GM21423 (cell line): ENCODE data around the gene SPOCK1.
A peak's percentile ranks its signal among the peaks of the same experiment; 100 is the strongest.
"Not testable (repeated sequence)": the region's sequence is repeated elsewhere in the genome, so short reads cannot be mapped to it uniquely, and the experiment has no call there.

ENCODE experiments used
- ATAC-seq: cut with Tn5 transposase; IDR thresholded peaks from one replicate; pipeline ENCODE4 v1.9.1; 2021; ENCODE audit warnings: mild to moderate bottlenecking, moderate library complexity; ENCODE audit not compliant: unreplicated experiment

SPOCK1 gene

DNA sequence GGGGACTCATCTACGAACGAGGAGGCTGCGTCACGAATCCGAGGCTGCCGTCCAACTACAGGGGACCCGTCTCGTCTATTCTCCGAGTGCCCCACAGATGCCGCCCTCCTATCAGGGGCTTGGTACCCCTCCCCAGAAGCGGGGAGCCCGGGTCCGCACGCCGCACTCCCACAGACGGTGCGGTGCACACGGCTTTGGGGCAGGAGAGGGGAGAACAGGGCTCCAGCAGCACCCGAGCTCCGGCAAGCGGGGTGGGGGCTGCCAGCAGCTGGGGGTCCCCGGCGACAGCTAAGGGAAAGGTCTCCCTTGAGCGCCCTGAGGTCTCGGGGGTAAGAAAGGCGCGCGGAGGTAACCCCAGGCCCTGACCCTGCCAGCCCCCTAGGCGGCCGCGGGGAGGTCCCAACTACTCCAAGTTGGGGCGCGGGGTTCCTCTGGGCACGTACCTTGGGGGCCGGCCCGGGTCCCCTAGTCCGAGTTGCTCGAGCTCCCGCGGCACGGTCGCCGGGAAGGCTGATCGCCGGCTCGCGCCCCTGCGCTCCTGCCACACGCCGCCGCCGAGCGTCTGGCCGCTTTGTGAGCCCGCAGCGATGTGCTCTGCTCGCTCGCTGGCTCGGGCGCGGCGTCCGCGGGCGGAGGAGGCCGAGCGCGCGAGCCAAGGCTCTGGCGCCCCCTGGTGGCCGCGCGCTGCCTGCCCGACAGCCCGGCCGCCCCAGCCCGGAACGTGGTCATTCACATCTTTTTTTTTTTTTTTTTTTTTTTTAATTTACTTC lies at the start of gene SPOCK1:
TSS of gene SPOCK1 (minus strand) at position 591 of the 770 bp plus-strand sequence.
- peak; percentile 94 for ATAC-seq

DNA sequence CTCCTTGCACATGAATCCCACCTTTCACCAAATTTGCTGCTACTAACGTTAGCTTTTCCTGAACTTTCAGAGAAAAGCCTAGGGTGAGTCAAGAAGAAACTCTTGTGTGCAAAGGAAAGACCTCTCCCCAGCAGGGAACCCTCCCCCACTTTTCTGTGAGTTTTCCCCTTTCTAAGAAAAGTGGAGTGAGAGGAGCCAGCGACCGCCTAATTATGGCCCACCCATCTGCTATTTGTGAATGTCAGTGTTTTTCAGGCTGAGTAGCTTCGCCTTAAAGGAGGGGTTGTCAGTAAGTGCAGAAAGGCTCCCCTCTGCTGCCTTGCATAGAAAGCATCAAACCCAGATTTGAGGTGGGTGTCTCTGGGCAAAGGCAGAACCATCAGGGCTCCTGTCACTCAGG lies 46.8 kb upstream of the SPOCK1 start:
- ATAC-seq: no peak

DNA sequence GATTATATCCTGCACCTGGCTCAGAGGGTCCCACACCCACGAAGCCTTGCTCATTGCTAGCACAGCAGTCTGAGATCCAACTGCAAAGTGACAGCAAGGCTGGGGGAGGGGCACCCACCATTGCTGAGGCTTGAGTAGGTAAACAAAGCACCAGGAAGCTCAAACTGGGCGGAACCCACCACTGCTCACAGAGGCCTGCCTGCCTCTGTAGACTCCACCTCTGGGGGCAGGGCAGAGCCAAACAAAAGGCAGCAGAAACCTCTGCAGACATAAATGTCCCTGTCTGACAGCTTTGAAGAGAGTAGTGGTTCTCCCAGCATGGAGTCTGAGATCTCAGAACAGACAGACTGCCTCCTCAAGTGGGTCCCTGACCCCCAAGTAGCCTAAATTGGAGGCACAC lies 36.3 kb upstream of the SPOCK1 start:
- ATAC-seq: not testable (repeated sequence)

DNA sequence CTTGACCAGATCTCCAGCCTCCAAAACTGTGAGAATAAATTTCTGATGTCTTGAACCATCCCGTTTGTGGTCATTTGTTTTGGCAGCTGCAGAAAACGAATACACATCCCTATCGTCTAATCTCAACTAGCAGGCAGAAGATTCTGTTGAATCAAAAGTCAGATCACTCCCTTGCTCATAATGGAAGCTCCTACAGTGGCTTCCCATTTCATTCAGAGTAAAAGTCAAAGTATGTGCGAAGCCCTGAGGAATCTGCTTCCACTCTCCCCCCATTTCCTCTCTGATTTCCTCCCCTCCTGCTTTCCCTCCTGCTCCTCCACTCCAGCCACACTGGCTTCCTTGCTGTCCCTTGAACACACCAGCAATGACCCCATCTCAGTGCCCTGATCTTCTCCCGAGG lies 34.8 kb upstream of the SPOCK1 start:
- no peak for ATAC-seq

DNA sequence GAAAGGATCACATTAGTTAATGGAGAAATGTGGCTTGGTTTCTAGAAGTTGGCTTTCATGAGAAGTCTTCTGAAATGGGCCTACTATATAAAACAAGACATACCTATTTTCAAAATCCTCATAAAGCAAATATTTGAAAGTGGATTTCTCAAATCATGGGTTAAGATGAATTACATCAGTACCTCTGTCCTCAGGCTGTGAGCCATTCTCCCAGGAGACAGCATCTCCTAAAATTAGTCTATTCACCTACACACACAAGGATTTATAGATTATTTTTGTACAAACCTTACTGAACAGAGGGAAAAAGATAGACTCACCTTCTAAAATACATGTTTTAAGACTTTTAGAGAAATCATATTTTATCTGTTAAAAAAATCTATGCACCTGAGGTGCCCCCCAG lies 32.1 kb upstream of the SPOCK1 start:
- no peak for ATAC-seq

DNA sequence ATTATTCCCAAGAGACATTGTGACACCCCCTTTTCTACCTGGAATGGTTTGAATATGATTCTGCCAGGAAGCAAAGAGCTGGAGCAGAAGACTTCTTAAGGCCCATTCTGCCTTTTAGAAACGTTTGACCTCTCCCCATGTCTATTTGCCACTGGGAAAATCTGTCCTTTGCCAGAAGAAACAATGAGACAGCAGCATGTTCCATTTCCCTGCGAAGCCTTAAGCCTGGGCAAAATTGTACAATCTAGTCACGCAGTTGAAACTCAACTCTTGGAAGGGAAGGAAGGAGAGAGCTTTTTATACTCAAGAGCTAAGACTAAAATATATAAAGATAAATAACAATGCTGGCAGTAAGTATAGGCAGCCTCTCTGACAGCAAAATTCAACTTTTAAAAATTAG lies 22.1 kb upstream of the SPOCK1 start:
- ATAC-seq: no peak

DNA sequence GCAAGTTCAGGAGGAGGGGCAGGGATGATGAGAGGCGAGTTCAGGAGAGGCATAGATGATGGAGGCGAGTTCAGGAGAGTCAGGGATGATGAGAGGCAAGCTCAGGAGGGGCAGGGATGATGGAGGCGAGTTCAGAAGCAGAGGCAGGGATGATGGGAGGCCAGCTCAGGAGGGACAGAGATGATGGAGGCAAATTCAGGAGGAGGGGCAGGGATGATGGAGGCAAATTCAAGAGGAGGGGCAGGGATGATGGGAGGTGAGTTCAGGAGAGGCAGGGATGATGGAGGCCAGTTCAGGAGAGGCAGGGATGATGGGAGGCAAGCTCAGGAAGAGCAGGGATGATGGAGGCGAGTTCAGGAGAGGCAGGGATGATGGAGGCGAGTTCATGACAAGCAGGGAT lies 17.8 kb upstream of the SPOCK1 start:
- ATAC-seq: no peak

DNA sequence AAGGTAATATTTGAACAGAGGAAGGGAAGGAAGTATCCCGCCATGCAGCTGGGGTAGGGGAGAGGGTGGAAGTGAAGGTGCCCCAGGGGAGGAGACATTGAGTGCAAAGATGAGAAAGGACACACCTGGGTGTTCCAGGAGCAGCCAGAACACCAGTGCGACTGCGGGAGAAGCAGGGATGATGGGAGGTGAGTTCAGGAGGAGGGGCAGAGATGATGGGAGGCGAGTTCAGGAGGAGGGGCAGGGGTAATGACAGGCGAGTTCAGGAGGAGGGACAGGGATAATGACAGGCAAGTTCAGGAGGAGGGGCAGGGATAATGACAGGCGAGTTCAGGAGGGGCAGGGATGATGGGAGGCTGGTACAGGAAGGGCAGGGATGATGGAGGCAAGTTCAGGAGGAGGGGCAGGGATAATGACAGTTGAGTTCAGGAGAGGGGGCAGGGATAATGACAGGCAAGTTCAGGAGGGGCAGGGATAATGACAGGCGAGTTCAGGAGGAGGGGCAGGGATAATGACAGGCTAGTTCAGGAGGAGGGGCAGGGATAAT lies 17.2 kb upstream of the SPOCK1 start:
- ATAC-seq: no peak

DNA sequence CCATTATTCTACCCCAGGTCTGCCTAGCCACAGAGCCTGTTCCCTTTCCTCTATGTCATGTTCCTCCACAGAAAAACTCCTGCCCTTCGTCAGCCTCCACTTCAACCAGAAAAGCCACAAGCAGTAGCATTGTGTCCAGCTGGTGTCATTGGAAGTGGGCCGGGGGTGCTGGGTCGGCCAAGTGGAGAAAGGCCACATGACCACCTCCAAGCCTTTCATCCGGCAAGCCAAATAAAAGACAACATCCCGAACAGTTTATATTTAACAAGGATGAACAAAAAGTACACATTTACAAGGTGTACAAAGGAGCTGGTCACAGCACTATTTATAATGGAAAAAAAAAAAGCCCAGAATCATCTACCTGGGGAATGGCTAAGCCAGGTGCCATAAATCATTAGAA lies 16.1 kb upstream of the SPOCK1 start:
- ATAC-seq: no peak

DNA sequence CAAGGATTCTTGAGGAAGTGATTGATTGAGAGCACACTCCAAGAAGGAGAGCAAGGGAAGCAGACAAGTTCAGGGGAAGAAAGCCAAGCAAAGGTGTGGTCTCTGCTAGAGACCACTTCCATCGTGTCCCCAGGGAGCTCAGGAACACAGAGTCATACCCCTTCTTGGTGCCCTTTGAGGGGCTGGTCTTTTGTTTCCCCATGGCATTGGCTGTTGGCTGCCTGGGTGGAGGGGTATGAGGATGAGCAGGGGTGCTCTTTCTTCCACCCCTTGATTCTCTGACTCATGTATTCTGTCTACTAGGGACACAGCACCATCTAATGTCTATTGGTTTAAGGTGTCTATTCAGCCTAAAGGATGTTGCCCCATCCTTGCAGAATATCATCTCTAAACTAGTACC lies 11.5 kb upstream of the SPOCK1 start:
- ATAC-seq: no peak

DNA sequence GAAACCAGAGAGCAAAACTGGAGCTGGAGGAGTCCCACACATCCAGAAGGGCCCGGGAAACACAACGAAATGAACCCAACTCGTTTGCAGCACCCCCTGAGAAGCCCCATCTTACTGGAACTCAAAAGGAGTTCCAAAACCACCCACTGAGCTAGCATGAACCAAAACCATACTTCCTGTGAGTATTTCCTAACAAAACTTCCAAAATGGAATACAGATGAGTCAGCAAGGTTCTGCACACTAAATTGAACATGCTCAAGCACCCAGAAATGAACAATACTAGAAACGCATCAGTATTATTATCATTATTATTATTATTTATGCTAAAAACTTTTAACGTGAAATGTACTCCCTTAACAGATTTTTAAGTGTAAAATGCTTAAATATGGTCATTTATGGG lies 8.0 kb upstream of the SPOCK1 start:
- no peak for ATAC-seq

DNA sequence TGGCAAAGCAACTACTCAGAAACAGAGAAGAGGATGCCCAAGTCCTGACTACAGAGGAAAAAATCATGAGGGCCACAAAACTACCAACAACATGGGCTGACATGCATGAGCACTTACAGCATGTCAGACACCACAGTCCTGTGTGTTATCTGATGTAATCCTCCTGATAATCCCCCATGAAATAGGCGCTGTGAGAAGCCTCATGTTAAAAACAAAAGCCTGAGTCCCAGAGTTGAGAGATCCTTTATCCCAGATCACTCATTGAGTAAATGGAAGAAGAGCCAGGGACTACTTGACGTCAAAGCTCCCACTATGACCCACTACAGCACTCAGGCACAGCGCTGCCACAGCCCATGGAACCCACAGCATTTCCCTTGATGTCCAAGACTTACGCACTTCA lies 7.2 kb upstream of the SPOCK1 start:
- no peak for ATAC-seq

DNA sequence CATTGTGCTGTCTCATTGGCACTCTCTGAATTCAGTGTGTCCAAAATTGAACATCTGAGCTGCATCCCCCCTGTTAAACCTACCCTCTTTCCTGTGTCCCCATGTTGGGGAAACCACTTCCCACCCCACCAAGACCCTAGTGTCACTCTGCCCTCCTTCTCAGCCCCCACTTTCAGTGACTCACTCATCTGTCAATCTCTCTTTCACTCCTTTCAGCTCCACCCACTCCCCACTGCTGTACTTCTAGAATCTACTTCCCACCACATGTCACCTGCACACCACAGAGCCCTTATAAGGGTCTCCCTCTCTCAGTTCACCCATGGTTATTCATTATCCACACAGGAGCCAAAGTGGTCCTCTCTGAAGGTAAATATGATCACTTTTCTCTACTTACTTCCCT lies 5.8 kb upstream of the SPOCK1 start:
- ATAC-seq: no peak

DNA sequence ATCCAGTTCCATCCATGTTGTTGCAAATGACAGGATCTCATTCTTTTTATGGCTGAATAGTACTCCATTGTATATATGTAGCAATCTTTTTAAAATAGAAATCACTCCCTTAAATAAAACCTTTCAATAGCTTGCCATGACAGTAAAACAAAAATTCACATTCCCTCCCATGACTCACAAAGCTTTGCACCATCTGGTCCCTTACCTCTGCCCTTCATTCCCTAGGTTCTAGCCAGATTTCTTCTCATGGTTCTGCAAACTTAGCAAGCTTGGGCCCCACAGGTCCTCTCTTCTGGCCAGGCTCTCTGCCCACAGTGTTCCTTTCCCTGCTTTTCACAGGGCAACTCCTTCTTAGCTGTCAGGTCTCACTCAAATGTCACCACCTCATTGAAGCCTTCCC lies 4.3 kb upstream of the SPOCK1 start:
- ATAC-seq: no peak

DNA sequence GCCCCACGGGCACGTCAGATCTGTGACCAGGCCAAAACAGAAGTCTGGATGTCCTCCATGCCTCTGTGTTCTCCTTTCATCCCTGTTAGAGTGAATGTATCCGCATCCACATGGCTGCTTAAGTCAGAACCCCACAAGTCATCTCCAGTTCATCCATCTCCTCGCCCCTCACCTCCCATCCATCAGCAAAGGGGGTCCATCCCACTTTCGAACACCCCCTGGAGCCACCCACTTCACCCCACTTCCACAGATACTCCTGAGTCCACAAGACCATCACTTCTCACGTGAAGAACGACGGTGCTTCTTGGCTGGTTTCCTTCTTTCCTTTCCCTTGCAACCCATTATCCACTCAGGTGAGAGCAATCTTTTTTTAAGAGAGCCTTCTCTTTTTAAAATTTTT lies 3.5 kb upstream of the SPOCK1 start:
- no peak for ATAC-seq

DNA sequence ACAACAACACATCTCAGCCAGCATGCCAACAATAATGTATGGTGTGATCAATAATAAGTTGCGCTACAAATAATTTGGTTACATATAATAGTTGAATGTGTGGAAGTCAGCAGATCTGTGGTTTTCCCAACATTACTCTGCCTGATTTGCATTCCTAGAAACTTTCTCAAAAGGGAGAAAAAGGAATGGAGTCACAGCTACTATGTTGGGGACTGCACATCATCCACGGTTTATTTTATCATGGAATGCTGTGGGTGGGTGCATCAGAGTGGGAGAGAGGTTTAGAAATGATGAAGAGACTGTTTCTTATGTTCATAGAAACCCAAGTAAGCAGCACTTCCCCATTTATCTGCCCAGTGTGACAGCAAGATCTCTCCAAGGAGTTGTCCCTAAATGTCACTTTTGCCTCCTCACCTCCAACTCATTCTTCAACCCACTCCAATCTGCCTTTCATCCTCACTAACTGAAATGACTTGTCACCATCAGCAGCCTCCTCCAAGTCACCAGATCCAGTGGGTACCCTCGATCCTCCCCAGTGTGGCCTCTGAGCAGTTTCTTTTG lies 2.8 kb upstream of the SPOCK1 start:
- ATAC-seq: no peak

DNA sequence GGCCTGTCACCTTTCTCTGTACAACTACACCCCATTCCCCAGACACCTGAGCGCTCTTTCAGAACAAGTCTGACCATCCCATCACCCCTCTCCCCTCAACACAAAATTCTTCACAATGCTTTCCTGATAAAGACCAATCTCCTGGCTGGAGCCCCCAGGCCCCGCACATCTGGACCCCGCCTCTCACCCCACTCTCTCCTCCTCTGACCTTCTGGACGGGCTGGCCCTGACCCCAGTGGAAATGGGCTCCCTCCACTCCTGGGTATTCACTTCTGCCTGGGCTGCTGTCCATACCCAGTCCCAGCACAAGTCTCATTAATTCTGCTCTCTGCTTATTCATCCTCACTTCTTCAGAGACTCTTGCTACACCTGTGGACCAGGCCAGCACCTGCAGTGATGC lies 2.1 kb upstream of the SPOCK1 start:
- no peak for ATAC-seq

DNA sequence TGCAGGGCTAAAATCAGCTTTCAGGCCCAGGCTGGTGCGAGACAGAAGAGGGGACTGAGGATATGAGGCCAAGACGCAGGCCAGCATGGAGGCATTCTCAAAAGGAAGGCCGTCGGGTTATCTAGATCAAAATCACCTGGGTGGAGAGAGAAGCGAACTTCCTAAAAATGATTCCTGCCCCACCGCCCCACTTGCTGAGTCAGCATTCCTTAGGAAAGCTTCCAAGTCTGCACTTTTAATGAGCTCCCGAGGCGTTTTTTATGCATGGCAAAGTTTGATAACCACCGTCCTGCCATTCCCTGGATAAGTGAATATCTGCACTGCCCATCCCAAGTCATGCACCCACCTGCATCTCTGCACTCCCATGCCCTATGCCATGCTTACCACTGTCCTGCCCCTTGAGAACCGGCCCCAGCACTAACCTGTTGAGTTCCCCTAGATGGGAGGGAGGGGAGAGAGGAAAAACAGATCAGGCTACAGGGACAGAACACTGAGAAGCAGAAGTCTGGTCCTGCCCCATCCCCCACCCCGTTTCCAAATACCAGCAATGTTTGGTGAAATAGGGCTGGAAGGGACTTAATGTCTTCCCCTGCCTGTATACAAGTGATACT lies 1.6 kb upstream of the SPOCK1 start:
- no peak for ATAC-seq

DNA sequence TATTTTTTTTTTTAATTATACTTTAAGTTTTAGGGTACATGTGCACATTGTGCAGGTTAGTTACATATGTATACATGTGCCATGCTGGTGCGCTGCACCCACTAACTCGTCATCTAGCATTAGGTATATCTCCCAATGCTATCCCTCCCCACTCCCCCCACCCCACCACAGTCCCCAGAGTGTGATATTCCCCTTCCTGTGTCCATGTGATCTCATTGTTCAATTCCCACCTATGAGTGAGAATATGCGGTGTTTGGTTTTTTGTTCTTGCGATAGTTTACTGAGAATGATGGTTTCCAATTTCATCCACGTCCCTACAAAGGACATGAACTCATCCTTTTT lies 351 bp upstream of the SPOCK1 start:
- not testable (repeated sequence) for ATAC-seq

DNA sequence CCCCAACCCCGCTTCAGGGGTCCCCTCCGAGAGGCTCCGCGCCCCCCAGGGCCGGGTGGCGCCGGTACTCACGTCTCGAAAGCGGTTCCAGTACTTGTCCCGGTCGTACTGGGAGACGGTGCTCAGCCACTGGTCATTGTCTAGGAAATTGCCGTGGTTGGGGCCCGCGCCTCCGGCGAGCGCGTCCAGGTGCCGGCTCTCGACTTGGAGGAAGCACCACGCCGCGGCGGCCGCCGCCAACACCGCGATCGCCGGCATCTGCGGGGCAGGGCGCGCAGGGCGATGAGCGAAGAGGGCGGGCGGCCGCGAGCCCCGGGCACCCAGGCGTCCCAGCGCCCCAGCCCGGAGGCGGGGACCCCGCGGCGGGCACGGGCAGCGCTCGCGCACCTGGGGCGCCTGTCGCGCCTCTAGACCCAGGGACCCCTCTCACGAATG lies 808 bp downstream of the SPOCK1 start:
- no peak for ATAC-seq

DNA sequence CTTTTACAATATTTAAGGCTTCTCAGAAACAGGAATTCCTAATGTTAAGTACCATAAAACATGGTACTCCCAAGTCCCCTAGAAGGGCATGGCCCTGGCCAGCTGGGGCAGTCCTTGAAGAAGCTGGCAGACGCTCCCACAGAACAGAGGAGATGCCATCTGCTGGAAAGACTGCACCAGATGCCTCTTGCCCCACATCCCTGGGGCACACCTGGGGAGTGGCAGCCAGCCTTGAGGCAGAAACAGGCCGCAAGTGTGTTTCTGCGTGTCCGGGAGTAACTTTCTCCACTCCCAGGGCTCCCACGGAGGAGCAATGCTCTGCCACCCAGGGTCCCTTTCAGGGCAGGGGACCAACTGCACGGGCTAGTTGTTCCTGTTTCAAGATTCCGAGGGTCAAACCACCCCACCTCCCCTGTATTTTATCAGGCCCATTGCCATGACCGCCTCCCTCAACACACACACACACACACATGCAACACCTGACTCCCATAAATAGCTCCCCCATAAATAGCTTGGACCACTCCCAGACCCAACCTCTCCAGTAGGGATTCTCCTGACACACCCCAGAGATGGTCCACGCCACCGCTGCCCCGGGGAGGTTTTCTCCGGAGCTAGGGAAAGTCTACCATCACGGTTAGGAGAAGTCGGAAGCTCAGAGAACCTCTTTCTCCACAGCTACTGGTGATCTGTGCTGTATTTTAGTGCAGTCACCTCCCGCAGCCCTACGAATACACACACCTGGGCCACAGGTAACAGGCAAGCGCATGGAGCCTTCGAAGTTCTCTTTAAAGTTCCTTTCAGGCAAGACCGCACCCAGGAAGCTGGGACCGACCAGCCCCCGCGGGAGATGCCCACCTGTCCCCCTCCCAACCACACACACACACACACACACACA lies 1.5 kb downstream of the SPOCK1 start:
- ATAC-seq: no peak
